T-helper 1 cell treated with Interleukin-12 subunit alpha and Interleukin-12 subunit beta and Interleukin-4 antibody, amounts not matched to agents 30 μg/mL and 1 μg/mL, for 36 hours (primary cell): ENCODE results near the gene ADAMTSL4.
"Not testable (repeated sequence)": the region's sequence is repeated elsewhere in the genome, so short reads cannot be mapped to it uniquely, and the experiment has no call there.

ENCODE experiments used
- H3K27ac Mint-ChIP-seq: one replicate; pipeline ENCODE4 v1.8.0; 2021; ENCODE audit warnings: mild to moderate bottlenecking, mixed read lengths
- H3K27me3 Mint-ChIP-seq: one replicate; pipeline ENCODE4 v1.8.0; 2021; ENCODE audit warnings: low read depth, mixed read lengths
- H3K36me3 Mint-ChIP-seq: one replicate; pipeline ENCODE4 v1.8.0; 2021; ENCODE audit warnings: low read depth, mixed read lengths
- H3K4me1 Mint-ChIP-seq: one replicate; pipeline ENCODE4 v1.8.0; 2021; ENCODE audit warnings: low read depth, mixed read lengths
- H3K4me3 Mint-ChIP-seq: one replicate; pipeline ENCODE4 v1.8.0; 2021; ENCODE audit warnings: mild to moderate bottlenecking, moderate library complexity, mixed read lengths
- H3K9me3 Mint-ChIP-seq: one replicate; pipeline ENCODE4 v1.8.0; 2021; ENCODE audit warnings: mixed read lengths

ADAMTSL4 gene

DNA sequence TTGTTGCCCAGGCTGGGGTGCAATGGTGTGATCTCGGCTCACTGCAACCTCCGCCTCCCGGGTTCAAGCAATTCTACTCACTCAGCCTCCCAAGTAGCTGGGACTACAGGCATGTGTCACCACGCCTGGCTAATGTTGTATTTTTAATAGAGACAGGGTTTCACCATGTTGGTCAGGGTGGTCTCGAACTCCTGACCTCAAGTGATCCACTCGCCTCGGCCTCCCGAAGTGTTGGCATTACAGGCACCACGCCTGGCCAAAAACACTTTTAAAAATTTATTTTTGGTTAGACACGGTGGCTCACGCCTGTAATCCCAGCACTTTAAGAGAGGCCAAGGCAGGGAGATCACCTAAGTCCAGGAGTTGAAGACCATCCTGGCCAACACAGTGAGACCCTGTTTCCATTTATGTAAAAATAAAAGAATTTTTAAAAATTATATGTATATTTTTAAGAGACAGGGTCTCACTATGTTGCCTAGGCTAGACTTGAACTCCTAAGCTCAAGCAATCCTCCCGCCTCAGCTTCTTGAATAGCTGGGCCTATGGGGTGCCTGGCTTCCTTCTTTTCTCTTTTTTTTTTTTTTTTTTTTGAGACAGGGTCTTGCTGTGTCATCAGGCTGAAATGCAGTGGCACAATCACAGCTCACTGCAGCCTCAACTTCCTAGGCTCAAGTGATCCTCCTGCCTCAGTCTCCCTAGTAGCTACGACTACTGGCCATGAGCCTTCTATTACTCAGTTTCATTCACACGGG lies 16.2 kb downstream of the ADAMTSL4 start:
- Mint-ChIP-seq H3K4me3 (peak overlapping the region; percentile 63), H3K36me3 (peaks cover 30% of the 10 kb centered on the region), H3K4me1 (peaks cover 77% of the 10 kb centered on the region), H3K27ac (peak overlapping the region; percentile 100)
- not testable (repeated sequence) for H3K27me3 Mint-ChIP-seq, H3K9me3 Mint-ChIP-seq

DNA sequence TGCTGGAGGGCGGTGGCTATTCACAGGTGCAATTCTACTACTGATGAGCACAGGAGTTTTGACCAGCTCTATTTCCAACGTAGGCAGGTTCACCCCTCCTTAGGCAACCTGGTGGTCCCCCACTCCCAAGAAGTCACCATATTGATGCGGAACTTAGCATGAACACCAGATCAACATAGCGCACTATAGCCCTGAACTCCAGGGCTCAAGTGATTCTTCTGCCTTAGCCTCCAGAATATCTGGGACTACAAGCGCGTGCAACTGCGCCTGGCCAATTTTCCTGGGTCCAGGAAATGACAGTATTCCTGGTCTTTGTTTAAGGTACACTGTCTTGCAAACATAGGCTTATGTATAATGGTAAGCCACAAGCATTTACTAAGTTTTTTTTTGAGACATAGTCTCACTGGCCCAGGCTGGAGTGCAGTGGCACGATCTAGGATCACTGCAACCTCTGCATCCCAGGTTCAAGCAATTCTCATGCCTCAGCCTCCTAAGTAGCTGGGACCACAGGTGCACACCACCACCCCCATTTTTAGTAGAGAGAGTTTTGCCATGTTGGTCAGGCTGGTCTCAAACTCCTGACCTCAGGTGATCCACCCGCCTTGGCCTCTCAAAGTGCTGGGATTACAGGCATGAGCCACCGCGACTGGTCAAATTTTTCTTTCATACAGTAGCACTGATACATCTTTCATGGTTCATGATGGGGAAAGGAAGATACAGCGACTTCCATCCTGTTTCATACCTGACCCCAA lies 17.6 kb downstream of the ADAMTSL4 start:
- peaks cover 38% of the 10 kb centered on the region for H3K36me3 Mint-ChIP-seq
- H3K27ac Mint-ChIP-seq, result peak overlapping the region; percentile 99
- H3K4me3 Mint-ChIP-seq, result peak overlapping the region; percentile 84
- H3K9me3 Mint-ChIP-seq, result no peaks in the 10 kb centered on the region
- H3K27me3 Mint-ChIP-seq, result no peaks in the 10 kb centered on the region
- peaks cover 75% of the 10 kb centered on the region for H3K4me1 Mint-ChIP-seq

DNA sequence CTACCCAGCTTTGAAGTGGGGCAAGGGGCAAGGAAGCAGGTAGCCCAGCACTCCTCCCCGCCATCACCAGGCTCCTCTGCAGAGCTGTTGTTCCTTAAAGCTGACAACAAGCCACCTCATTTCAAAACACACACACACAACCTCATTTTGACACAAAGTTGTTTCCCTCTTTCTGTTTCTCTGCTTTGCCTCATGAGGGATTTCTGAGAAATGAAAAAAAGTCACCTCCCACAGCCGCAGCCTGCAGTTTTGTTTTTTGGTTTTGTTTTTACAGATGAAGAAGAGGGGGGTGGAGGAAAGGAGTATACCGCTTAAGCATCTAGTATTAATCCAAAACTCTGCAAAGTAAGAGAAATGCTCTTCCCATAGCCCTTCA lies 18.1 kb downstream of the ADAMTSL4 start:
- no peaks in the 10 kb centered on the region for H3K27me3 Mint-ChIP-seq
- H3K9me3 Mint-ChIP-seq, result no peaks in the 10 kb centered on the region
- H3K27ac Mint-ChIP-seq, result peak overlapping the region; percentile 99
- H3K36me3 Mint-ChIP-seq, result peaks cover 42% of the 10 kb centered on the region
- peak overlapping the region; percentile 84 for H3K4me3 Mint-ChIP-seq
- peaks cover 75% of the 10 kb centered on the region for H3K4me1 Mint-ChIP-seq

DNA sequence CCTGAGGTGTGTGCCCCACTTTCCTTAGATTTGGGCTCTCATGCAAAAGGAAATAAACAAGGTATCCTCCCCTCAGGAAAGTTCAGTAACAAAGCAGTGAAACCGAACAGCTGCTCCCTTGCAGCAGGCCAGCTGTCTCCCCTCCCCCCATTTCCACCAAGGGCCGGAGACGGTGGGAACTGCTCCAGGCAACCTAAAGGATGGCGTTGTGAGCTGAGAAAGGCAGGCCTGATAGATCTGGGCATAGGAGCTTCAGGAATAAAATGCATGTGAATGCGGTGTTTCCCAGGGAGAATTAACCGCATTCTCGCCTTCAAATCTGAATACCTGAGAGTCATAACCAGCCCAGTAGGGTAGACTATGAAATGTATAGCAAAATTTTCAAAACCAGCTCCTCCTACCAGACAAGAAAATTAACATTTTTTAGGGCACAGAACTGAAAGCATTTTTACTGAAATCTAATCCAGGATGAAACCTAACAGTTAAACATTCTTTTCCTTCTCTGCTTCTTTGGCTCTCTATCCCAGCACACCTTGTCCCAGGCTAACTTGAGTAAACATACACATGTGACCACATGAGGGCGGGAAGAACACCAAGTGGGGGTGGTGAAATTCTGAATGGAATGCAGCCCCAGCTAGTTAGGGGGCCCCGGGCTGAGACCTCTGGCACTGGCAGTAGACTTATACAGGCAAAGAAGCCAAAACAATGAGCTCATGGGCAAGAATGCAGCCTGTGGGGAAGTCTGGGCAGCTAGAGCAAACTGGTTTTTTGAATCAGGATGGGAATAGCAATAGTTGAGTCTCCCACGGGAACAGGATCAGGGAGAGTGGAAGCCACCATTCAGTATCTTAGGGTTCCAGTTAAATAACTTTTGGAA lies 18.7 kb downstream of the ADAMTSL4 start:
- Mint-ChIP-seq H3K4me3 (peak overlapping the region; percentile 84), H3K9me3 (no peaks in the 10 kb centered on the region), H3K27me3 (no peaks in the 10 kb centered on the region), H3K4me1 (peaks cover 75% of the 10 kb centered on the region), H3K36me3 (peaks cover 48% of the 10 kb centered on the region), H3K27ac (peak overlapping the region; percentile 99)

DNA sequence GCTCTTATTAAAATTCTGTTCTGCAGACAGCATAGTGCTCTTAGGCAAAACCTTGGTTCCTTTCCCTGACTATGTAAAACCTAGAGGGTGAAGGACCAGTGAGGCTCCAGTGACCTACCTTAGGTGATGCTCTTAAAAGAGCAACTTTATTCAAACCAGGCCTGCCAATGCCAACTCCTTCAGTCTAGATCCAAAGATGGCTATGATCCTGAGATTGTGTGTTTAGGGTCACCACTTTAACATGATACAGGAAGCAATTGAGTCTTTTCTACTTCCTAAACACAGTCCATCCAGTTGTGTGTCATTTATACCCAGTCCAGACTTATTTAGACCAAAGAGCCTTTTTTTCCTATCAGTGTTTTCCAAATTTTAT lies 19.4 kb downstream of the ADAMTSL4 start:
- peaks cover 52% of the 10 kb centered on the region for H3K36me3 Mint-ChIP-seq
- H3K9me3 Mint-ChIP-seq, result no peaks in the 10 kb centered on the region
- H3K27ac Mint-ChIP-seq, result peak overlapping the region; percentile 99
- no peaks in the 10 kb centered on the region for H3K27me3 Mint-ChIP-seq
- H3K4me1 Mint-ChIP-seq, result peaks cover 71% of the 10 kb centered on the region
- H3K4me3 Mint-ChIP-seq, result peak overlapping the region; percentile 84

DNA sequence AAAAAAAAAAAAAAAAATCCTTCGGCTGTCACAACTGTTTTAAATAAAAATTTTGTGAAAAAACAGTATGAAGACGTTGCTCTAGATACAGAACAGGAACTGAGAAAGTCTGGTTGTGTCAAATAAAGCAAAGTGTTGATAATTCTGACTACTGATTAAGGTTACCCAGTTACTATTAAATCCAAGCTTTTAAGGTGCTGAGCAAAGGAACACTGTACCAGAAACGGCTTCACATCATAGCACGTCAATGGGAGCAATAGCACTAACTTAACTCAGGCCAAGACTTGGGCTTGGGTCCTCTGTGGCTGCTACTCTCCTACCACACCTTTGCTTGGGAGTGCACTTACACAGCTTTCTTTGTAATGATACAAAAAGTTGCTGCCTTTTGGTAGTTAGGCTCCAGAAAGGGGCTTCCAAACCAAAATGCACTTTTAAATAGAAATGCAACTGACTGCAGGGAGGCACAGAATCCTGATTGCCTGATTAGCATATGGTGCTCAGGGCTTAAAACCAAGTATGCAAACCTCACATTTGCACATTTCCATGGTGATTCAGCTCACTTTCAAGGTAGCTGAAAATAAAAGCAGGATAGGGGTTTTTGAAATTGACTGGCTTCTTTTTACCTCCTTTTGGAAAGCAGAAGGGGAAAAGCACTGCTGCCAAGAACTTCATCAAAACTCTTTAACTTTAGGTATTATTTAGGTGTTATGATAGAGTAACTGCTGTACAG lies 23.9 kb downstream of the ADAMTSL4 start:
- peaks cover 85% of the 10 kb centered on the region for H3K36me3 Mint-ChIP-seq
- H3K27ac Mint-ChIP-seq, result peak overlapping the region; percentile 91
- H3K27me3 Mint-ChIP-seq, result no peaks in the 10 kb centered on the region
- H3K4me1 Mint-ChIP-seq, result peaks cover 54% of the 10 kb centered on the region
- H3K9me3 Mint-ChIP-seq, result no peaks in the 10 kb centered on the region
- peak overlapping the region; percentile 100 for H3K4me3 Mint-ChIP-seq

DNA sequence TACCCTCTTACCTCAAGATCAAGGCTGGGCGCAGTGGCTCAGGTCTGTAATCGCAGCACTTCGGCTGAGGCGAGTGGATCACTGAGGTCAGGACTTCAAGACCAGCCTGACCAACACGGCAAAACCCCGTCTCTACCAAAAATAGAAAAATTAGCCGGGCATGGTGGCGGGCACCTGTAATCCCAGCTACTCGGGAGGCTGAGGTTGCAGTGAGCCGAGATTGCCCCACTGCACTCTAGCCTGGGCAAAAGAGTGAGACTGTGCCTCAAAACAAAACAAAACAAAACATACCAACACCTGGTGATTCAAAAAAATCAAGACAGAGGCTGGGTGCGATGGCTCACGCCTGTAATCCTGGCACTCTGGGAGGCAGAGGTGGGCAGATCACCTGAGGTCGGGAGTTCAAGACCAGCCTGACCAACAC lies 24.5 kb downstream of the ADAMTSL4 start:
- H3K9me3 Mint-ChIP-seq, H3K27me3 Mint-ChIP-seq: not testable (repeated sequence)
- Mint-ChIP-seq H3K4me1 (peaks cover 48% of the 10 kb centered on the region), H3K36me3 (peaks cover 89% of the 10 kb centered on the region), H3K27ac (peak overlapping the region; percentile 91), H3K4me3 (peak overlapping the region; percentile 100)

DNA sequence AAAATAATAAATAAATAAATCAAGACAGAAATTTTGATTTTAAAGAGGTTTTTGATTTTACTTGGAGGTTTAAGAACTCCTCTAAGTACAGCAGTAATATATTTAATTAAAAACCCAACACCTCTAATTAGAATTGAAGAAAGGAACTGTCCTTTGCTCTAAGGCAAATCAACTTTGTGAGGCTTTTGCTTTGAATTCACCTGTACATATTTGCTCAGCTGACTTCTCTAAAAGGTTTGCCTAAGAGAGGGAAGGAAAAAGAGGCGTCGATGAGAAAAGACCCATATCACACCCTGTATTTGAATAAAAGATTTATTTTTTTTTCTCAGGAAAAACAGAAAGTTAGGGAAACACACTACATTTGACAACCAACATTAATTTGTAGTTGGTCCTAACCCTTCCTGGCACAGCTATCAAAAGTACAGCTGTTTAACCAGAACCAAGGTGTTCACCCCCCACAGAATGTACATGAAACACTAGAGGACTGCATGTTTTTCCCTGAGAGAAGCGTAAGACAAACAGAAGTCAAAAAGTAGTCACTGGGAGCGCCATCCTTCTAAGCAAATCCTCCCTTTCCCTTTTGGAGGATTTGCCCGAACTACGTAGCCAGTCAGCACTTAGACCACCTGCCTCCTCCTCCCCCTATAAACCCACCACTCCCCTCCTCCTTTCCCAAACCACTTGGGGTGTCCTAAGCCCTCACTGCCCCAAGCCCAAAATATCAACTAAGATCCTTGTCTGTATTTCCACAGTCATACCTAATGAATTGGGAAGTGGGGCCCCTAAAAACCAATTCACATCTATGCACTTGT lies 25.3 kb downstream of the ADAMTSL4 start:
- Mint-ChIP-seq H3K9me3 (no peaks in the 10 kb centered on the region), H3K4me1 (peaks cover 40% of the 10 kb centered on the region), H3K4me3 (peak overlapping the region; percentile 100), H3K36me3 (peaks cover 90% of the 10 kb centered on the region), H3K27me3 (no peaks in the 10 kb centered on the region), H3K27ac (peak overlapping the region; percentile 96)

DNA sequence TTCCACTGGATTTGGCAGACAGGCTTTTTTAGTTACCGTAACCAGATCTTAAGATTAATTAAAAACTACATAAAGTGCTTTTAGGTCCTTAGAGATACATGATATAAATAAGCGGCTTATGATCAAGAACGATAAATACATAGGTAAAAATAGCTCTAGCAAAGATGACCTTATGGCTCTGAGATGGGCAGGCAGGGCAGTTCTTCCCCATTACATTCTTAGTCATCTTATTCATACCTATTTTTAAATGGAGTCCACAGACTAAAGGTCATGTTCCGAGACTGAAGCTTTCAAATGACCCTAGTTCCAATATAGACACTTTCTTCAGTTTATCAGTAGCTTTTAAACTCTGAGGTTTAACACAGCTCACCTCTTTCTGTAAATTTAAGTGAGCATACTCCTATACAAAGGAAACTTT lies 25.9 kb downstream of the ADAMTSL4 start:
- peaks cover 84% of the 10 kb centered on the region for H3K36me3 Mint-ChIP-seq
- peak overlapping the region; percentile 100 for H3K4me3 Mint-ChIP-seq
- no peaks in the 10 kb centered on the region for H3K27me3 Mint-ChIP-seq
- H3K27ac Mint-ChIP-seq, result peak overlapping the region; percentile 96
- H3K4me1 Mint-ChIP-seq, result peaks cover 37% of the 10 kb centered on the region
- H3K9me3 Mint-ChIP-seq, result no peaks in the 10 kb centered on the region

DNA sequence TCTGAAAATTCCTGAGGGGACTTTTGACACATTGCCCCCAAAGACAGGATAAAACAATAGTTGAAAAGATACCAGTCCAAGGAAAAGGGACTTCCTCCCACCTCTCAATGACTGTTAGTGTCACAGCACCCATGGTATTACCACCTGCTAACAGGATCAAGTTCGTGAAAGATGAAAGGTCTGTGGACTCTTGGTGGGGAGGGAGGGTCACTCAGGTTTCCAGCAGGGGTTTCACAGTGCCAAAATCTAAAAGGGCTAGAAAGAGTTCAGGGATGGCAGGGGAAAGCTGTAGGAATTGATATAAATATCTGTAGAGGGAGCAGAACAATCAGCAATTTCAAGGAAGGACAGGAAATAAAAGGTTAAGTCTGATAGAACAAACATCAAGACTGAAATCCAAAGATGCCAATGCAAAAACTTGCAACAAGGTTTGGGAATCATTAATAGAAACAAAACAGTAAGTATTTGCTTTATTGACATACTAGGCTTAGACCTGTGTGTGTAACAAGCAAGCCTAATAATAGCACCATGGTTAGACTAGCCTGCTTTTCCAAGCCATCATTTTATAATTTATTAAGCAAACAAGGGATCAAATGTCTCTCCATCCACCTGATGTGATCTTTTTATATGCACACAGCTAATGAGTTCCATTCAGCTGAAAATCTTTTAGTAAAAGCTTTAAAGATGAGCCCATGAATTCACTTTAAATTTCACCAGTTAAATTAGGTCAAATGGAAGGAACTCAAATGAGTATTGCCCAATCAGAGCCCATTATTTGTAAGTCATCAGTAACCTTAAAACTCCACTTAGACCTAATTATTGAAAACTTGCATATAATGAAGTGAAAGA lies 26.5 kb downstream of the ADAMTSL4 start:
- Mint-ChIP-seq H3K36me3 (peaks cover 80% of the 10 kb centered on the region), H3K4me3 (peak overlapping the region; percentile 100), H3K27ac (peak overlapping the region; percentile 96), H3K27me3 (no peaks in the 10 kb centered on the region), H3K9me3 (no peaks in the 10 kb centered on the region), H3K4me1 (peaks cover 38% of the 10 kb centered on the region)

DNA sequence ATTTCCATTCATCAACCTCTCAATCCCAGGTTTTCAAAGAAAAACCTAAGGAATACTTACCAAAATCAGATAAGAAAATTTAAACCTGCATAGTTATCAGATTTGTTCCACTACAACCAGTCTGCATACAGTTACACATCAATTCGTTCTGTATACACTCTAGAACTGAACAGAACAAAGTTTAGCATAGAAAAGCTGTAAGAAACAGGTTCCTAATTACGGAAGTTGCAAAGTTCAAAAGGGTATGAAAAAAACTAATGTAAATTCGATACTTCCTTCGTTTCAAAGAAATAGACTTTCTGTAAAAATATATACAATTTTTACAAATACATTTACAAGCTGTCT lies 27.1 kb downstream of the ADAMTSL4 start:
- no peaks in the 10 kb centered on the region for H3K9me3 Mint-ChIP-seq
- H3K36me3 Mint-ChIP-seq, result peaks cover 74% of the 10 kb centered on the region
- peak overlapping the region; percentile 100 for H3K4me3 Mint-ChIP-seq
- no peaks in the 10 kb centered on the region for H3K27me3 Mint-ChIP-seq
- H3K27ac Mint-ChIP-seq, result peak overlapping the region; percentile 96
- peaks cover 36% of the 10 kb centered on the region for H3K4me1 Mint-ChIP-seq

DNA sequence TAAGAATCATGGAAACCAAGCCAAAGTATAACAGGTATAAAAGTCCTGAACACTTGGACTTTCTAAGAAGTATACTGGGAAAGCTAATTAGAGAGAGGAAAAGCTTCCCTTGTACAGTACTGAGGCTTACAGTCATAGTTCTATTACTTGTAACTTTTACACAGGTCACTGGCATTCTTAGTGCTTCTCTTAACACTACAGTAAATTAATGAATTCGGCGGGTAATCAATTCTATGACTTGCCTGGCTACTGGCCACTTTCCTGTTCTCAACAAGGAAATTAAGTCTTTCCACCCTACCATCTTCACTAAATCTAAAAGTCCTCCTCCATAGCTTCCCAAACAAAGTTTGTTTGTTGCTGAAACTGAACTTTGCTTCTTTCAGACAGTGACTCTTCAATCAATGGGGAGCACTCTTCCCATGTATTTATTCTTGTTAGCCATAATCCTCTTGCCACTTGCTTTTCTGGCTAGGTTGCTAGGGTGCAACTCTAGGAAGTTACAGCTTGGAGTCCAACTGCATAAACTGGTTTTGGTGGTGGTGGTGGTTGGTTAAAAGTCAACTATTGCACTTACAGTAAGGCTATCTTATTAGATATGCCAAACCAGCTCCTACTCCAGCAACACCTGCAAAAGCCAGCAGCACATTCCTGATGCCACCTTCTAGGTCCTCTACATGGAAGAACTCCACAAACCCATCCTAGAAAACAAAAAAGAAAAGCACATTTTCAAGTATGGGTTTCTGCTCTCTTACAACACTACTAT lies 27.8 kb downstream of the ADAMTSL4 start:
- Mint-ChIP-seq H3K4me1 (peaks cover 36% of the 10 kb centered on the region), H3K27ac (peak overlapping the region; percentile 96), H3K9me3 (no peaks in the 10 kb centered on the region), H3K4me3 (peak overlapping the region; percentile 100), H3K36me3 (peaks cover 70% of the 10 kb centered on the region), H3K27me3 (no peaks in the 10 kb centered on the region)
